GM06990 (cell line): ENCODE measurements around the gene TSPOAP1.

Source experiments
- DNase-seq: peaks from one replicate; pipeline ENCODE4 v3.0.0-alpha.2; 2011; ENCODE audit not compliant: insufficient read length; ENCODE audit errors: extremely low read depth
- H3K27me3 ChIP-seq: replicated peaks from 2 replicates; pipeline ENCODE4 v1.6.0; 2011; ENCODE audit warnings: low read length; ENCODE audit not compliant: control insufficient read depth, insufficient read depth
- H3K36me3 ChIP-seq: 2 replicates; pipeline ENCODE4 v1.5.1; 2011; ENCODE audit warnings: low read length; ENCODE audit not compliant: control insufficient read depth, insufficient read depth
- H3K4me3 ChIP-seq: replicated peaks from 2 replicates; pipeline ENCODE4 v1.5.1; 2011; ENCODE audit warnings: low read depth, mild to moderate bottlenecking, control low read depth, low read length
- TF ChIP-seq, protein P1 (sequence below): IDR thresholded peaks from 2 replicates; pipeline ENCODE4 v1.5.1; 2011; ENCODE audit warnings: low read length, control low read depth, mild to moderate bottlenecking, inconsistent platforms; ENCODE audit not compliant: insufficient read depth, poor library complexity, severe bottlenecking

TSPOAP1 gene

GRCh38 chr17:58375256-58375655 is 46.7 kb upstream of the TSPOAP1 start:
- Histone ChIP-seq H3K27me3 (no peaks in the 10 kb centered on the region), H3K36me3 (no peaks in the 10 kb centered on the region), H3K4me3 (no peak overlapping the region)
- DNase-seq = no peak
- TF ChIP-seq, protein P1, sequence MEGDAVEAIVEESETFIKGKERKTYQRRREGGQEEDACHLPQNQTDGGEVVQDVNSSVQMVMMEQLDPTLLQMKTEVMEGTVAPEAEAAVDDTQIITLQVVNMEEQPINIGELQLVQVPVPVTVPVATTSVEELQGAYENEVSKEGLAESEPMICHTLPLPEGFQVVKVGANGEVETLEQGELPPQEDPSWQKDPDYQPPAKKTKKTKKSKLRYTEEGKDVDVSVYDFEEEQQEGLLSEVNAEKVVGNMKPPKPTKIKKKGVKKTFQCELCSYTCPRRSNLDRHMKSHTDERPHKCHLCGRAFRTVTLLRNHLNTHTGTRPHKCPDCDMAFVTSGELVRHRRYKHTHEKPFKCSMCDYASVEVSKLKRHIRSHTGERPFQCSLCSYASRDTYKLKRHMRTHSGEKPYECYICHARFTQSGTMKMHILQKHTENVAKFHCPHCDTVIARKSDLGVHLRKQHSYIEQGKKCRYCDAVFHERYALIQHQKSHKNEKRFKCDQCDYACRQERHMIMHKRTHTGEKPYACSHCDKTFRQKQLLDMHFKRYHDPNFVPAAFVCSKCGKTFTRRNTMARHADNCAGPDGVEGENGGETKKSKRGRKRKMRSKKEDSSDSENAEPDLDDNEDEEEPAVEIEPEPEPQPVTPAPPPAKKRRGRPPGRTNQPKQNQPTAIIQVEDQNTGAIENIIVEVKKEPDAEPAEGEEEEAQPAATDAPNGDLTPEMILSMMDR = no peak

DNA sequence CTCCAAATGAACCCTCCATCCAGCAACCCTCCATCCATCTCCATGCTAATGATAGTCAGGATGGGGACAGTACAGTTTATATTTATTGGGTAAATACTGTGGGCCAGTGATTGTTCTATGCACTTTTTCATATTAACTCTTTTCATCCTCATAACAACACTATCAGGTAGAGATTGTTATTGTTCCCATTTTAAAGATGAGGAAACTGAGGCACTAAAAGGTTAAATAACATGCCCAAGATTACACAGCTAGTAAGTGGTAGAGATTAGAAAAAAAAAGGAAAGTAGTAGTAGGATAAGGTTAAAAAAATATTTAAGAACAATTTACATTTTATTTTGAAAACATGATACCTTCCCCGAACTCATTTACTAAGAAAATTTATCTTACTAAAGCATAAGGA is 45.3 kb upstream of the TSPOAP1 start:
- H3K36me3 ChIP-seq = no peaks in the 10 kb centered on the region
- H3K4me3 ChIP-seq = no peak overlapping the region
- TF ChIP-seq, protein P1 = no peak
- no peaks in the 10 kb centered on the region for H3K27me3 ChIP-seq
- DNase-seq = no peak

DNA sequence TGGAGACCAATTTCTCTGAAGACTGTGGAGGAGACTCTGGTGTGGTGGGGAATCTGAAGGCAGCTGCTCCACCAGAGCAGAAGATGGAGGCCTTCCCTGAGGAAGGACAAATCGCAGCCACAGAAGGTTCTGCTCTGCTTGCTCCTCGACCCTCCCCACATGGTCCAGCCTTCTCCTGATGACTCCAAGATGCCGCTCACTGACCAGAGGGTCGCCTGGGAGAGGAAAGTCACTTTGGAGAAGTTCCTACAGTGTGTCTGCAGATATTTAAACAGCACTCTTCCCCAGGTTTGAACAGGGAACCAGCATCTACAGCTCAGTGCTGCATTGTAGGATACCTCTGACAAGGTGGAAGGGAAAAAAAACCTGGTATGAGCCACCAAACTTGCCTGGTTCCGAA is 44.4 kb upstream of the TSPOAP1 start:
- Histone ChIP-seq H3K4me3 (no peak overlapping the region), H3K36me3 (no peaks in the 10 kb centered on the region), H3K27me3 (no peaks in the 10 kb centered on the region)
- TF ChIP-seq, protein P1 = no peak
- DNase-seq = no peak

DNA sequence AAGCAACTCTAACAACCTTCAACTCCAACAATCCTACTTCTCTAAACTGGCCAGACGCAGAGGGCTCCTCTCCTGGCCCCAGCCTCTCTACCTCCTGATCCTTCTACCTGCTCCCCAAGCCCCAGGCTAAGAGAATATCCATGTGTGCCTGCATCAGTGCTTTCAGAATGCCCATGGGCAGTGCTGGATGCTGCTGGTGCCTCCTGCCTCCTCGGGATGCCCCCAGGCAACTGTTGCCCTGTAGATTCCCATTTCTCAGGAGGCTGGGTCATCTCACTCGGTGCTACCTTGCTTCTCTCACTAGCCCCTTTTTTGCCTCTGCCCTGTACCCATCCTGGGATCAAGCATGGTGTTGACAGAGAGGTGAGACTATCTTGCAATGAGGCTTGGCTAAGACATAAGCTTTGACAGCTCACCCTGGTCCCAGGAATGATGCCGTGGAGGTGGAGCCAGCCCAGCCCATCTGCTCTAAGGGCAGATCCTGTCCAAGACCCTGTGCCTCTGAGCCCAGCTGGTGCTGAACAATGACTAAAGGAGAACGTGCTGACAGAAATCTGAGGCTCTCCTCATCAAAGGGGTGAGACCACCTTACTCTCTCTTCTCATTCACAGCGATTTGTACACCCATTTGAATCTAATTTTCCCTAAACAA is 42.8 kb upstream of the TSPOAP1 start:
- Histone ChIP-seq H3K27me3 (no peaks in the 10 kb centered on the region), H3K4me3 (no peak overlapping the region), H3K36me3 (no peaks in the 10 kb centered on the region)
- DNase-seq = no peak
- TF ChIP-seq, protein P1 = no peak

- TF ChIP-seq, protein P1 = no peak
- H3K36me3 ChIP-seq = no peaks in the 10 kb centered on the region
- no peak for DNase-seq
- H3K4me3 ChIP-seq = no peak overlapping the region
- H3K27me3 ChIP-seq = no peaks in the 10 kb centered on the region
Measured at GRCh38 chr17:58370716-58371115, 42.1 kb upstream of the TSPOAP1 start.

DNA sequence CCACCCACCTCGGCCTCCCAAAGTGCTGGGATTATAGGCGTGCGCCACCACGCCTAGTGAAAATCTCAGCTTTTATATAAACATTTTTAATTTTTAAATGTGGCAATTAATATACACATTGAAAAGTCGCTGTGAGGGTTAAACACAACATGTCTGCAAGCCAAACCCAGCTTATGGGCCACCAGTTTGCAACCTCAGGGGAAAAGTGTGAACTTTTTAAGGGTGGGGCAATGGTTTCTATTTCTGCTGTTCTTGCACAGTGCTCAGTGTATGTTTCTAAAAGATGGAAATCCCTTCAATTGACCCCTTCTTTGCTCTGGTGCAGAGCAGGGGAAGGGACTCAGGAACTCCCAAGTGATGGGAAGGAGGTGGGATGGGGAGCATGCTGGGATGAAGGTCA is 41.7 kb upstream of the TSPOAP1 start:
- no peak for DNase-seq
- no peaks in the 10 kb centered on the region for H3K36me3 ChIP-seq
- H3K4me3 ChIP-seq = no peak overlapping the region
- H3K27me3 ChIP-seq = no peaks in the 10 kb centered on the region
- TF ChIP-seq, protein P1 = no peak
